BE2C (cell line): ENCODE results near the gene SLC66A2.

Experiments used
- DNase-seq: peaks from one replicate; pipeline ENCODE4 v3.0.0-alpha.2; 2020
- H3K27me3 ChIP-seq: fragments of 250-450 bp; sonication (Bioruptor Pico); 2 replicates; pipeline ENCODE4 v1.5.1; 2020; ENCODE audit warnings: mild to moderate bottlenecking
- H3K36me3 ChIP-seq: fragments of 250-450 bp; sonication (Bioruptor Pico); 2 replicates; pipeline ENCODE4 v1.5.1; 2020; ENCODE audit warnings: mild to moderate bottlenecking
- H3K4me1 ChIP-seq: fragments of 250-450 bp; sonication (Bioruptor Pico); 2 replicates; pipeline ENCODE4 v1.5.1; 2020
- H3K4me3 ChIP-seq: 2 replicates; pipeline ENCODE4 v1.5.1; 2011; ENCODE audit warnings: low read depth, low read length
- H3K9me3 ChIP-seq: fragments of 250-450 bp; sonication (Bioruptor Pico); 2 replicates; pipeline ENCODE4 v1.5.1; 2020
- TF ChIP-seq, protein P1 (sequence below): IDR thresholded peaks from 2 replicates; pipeline ENCODE4 v1.5.1; 2012; ENCODE audit warnings: mild to moderate bottlenecking, low read depth, low read length

SLC66A2 gene

DNA sequence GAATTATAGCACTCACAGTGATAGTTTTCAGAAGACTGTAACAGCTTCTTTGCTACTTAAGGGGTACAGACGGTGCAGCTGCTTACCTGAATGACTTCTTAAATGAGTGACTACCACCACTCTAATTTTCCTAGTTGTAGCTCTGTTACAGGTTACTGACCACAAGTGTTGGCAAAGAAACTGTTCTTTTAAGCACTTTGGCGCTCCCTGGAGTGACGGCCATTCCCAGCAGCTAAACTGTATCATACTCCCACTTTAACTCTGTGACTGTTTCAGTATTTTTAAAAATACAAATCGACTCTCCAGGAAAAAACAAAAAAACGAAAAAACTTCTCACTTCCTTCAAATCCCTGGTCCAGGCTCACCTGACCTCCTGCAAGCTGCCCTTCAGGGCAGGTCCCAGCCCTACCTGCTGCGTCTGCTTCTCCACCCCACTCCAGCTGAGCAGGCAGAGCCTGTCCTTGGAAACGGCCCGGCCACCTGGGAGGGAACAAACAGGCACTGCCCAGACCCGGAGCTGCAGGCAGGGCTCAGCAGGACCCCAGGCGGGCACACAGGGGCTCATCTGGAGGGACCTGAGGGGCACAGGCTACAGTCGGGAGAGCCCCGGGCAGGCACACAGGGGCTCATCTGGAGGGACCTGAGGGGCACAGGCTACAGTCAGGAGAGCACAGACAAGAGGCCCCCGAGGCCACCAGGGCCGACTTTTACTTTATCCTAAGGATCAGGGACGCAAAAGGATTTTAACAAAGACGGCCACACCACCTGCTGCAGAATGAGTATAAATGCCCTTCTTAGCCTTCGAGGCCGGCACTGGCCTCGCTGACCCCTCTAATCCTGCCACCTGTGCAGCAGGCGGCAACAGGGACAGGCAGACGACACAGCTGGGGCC is 24.5 kb downstream of the SLC66A2 start:
- DNase-seq, result no peak
- TF ChIP-seq, protein P1, sequence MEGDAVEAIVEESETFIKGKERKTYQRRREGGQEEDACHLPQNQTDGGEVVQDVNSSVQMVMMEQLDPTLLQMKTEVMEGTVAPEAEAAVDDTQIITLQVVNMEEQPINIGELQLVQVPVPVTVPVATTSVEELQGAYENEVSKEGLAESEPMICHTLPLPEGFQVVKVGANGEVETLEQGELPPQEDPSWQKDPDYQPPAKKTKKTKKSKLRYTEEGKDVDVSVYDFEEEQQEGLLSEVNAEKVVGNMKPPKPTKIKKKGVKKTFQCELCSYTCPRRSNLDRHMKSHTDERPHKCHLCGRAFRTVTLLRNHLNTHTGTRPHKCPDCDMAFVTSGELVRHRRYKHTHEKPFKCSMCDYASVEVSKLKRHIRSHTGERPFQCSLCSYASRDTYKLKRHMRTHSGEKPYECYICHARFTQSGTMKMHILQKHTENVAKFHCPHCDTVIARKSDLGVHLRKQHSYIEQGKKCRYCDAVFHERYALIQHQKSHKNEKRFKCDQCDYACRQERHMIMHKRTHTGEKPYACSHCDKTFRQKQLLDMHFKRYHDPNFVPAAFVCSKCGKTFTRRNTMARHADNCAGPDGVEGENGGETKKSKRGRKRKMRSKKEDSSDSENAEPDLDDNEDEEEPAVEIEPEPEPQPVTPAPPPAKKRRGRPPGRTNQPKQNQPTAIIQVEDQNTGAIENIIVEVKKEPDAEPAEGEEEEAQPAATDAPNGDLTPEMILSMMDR, result no peak
- no peaks in the 10 kb centered on the region for H3K9me3 ChIP-seq
- no peaks in the 10 kb centered on the region for H3K36me3 ChIP-seq
- H3K4me3 ChIP-seq, result no peak overlapping the region
- no peaks in the 10 kb centered on the region for H3K27me3 ChIP-seq
- no peaks in the 10 kb centered on the region for H3K4me1 ChIP-seq

- Histone ChIP-seq H3K4me3 (no peak overlapping the region), H3K4me1 (no peaks in the 10 kb centered on the region), H3K27me3 (no peaks in the 10 kb centered on the region), H3K9me3 (no peaks in the 10 kb centered on the region), H3K36me3 (no peaks in the 10 kb centered on the region)
- TF ChIP-seq, protein P1, result no peak
- no peak for DNase-seq
Measured at GRCh38 chr18:79926306-79926705, 25.1 kb downstream of the SLC66A2 start.

GRCh38 chr18:79924814-79925731 is 26.4 kb downstream of the SLC66A2 start:
- H3K9me3 ChIP-seq, result no peaks in the 10 kb centered on the region
- no peak overlapping the region for H3K4me3 ChIP-seq
- TF ChIP-seq, protein P1, result no peak
- DNase-seq, result no peak
- no peaks in the 10 kb centered on the region for H3K36me3 ChIP-seq
- H3K27me3 ChIP-seq, result no peaks in the 10 kb centered on the region
- no peaks in the 10 kb centered on the region for H3K4me1 ChIP-seq

DNA sequence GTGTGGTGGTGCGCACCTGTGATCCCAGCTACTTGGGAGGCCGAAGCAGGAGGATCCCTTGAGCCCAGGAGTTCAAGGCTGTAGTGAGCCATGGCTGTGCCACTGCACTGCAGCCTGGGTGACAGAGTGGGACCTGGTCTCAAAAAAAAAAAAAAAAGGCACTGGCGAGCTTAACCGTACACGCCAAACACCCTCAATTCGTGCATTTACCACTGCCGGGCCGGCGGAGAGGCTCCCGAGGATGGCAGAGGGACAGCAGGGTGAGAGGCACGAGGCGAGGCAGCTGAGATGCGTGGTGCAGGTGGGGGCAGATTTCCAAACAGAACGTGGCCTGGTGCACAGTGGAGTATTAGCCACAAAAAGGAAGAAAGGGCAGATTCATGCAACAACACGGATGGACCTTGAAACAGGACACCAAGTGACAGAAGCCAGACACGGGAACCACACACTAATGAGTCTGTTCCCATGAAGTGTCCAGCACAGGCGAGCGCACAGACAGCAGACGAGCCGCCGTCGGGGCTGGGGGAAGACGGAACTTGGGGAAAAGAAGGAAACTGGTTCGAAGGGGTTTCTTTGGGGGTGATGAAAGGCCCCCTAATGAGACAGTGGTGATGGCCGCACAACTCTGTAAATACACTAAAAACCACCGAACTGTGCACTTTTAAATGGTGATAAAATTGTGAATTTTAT is 27.4 kb downstream of the SLC66A2 start:
- Histone ChIP-seq H3K9me3 (no peaks in the 10 kb centered on the region), H3K36me3 (no peaks in the 10 kb centered on the region), H3K27me3 (no peaks in the 10 kb centered on the region), H3K4me1 (no peaks in the 10 kb centered on the region), H3K4me3 (no peak overlapping the region)
- no peak for DNase-seq
- TF ChIP-seq, protein P1, result no peak

DNA sequence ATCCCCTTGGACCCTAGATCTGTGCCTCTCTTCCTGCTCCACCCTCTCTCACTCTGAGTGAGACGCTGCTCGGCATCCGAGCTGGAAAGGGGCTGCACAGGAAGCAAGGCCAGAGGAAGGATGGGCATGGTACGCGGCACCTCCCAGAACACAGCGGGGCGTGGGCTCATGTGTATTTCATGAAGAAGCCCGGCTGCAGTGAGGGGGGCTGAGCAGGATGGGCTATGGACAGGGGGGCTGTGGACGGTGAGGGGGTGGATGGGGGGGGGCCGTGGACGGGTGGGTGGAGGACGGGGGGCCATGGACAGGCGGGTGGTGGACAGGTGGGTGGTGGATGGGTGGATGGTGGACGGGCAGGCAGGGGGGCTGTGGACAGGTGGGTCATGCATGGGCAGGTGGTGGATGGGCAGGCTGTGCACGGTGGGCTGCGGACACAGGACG is 28.5 kb downstream of the SLC66A2 start:
- TF ChIP-seq, protein P1, result no peak

More for the DNA sequence above, 28.5 kb downstream of the SLC66A2 start:
- Histone ChIP-seq H3K4me3 (no peak overlapping the region), H3K36me3 (no peaks in the 10 kb centered on the region), H3K9me3 (no peaks in the 10 kb centered on the region), H3K27me3 (no peaks in the 10 kb centered on the region), H3K4me1 (no peaks in the 10 kb centered on the region)
- DNase-seq, result no peak
